Measurements from ENCODE around the gene PARVA.

DNA sequence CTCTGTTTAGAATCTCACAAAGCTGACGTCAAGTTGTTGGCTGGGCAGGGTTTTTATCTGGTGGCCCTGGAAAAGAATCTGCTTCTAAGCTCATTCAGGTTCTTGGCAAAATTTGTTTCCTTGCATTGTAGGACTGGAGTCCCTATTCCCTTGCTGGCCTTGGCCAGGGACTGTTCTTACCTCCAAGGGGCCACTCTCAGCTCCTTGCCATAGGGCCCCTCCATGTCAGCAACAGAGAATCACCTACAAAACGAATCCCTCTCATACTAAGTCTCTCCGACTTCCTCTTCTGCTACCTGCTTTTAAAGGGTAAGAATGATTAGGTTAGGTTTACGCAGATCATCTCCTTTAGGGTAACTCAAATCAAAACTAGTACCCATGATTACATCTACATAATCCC is 63.2 kb downstream of the PARVA start:
- no peak for TF ChIP-seq CTCF (IDR thresholded peaks at IDR 0.05)
- TF ChIP-seq POLR2AphosphoS5 (IDR thresholded peaks at IDR 0.05): no peak
- TF ChIP-seq POLR2A (IDR thresholded peaks at IDR 0.05): no peak
